Measurements from ENCODE around the gene EPHA6. TPM values are rescaled to one million over a fixed set of nuclear protein-coding genes. Genes with fewer than 3 reads are reported as not detected.

EPHA6 gene
- total and polyA plus RNA-seq, 2 donors (not counting 3 experiments of a cell fraction or from before 2014, with no cell fraction given), result not detected

- no peaks in the 10 kb centered on the region for H3K79me2 ChIP-seq (ENCODE audit: control insufficient read depth, insufficient read depth, low read length)
- H3K27ac ChIP-seq (ENCODE audit: insufficient read depth, low read depth, low read length), result no peak overlapping the region
- H3K9me3 ChIP-seq (replicated peaks; ENCODE audit: control insufficient read depth, insufficient read depth, low read length), result no peaks in the 10 kb centered on the region
- H3K36me3 ChIP-seq (ENCODE audit: control insufficient read depth in 2 of 2, extremely low read depth in 1 of 2, insufficient read depth in 2 of 2, low read length in 2 of 2), result no peaks in the 10 kb centered on the region
- FAIRE-seq (no peak), DNase-seq (ENCODE audit: low read depth, low spot score) (no peak)
- CTCF ChIA-PET, result no interaction called here
- no peaks in the 10 kb centered on the region for H3K27me3 ChIP-seq (ENCODE audit: control insufficient read depth in 2 of 2, insufficient read depth in 2 of 2, low read length in 2 of 2)
- no peak overlapping the region for H3K9ac ChIP-seq (replicated peaks; ENCODE audit: extremely low read depth, insufficient read depth, low read length)
- H2AFZ ChIP-seq (ENCODE audit: low read depth, low read length), result no peak overlapping the region
- no peaks in the 10 kb centered on the region for H3K9me1 ChIP-seq (replicated peaks; ENCODE audit: control insufficient read depth, extremely low read depth, insufficient read depth, low read length)
- intact Hi-C loops (cut with micrococcal nuclease), result no loop called here
- dilution Hi-C loops (cut with MboI; ENCODE audit: extremely low pct_ligation_motif_present, low sequenced_read_pairs), result no loop called here
- BruUV-seq (replicated peaks), result no TSS peak
- POLR2A ChIA-PET, result no interaction called here
- H3K4me1 ChIP-seq (ENCODE audit: control insufficient read depth, extremely low read depth, insufficient read depth, low read length), result no peaks in the 10 kb centered on the region
- no peak overlapping the region for H3K4me3 ChIP-seq (replicated peaks in 1 of 3; ENCODE audit: insufficient read depth in 1 of 3, low read depth in 1 of 3, low read length in 3 of 3)
- no peak for TF ChIP-seq MYC (IDR thresholded peaks at IDR 0.05; ENCODE audit: low read depth, low read length)
- no peak for TF ChIP-seq EZH2 (IDR thresholded peaks at IDR 0.05; ENCODE audit: borderline replicate concordance, low read depth, low read length, severe bottlenecking)
- TF ChIP-seq POLR2AphosphoS5 (IDR thresholded peaks at IDR 0.05; ENCODE audit: insufficient read depth, low read depth, low read length), result no peak
- no peak for TF ChIP-seq CTCF (IDR thresholded peaks at IDR 0.05; ENCODE audit: extremely low read depth in 1 of 2, insufficient read depth in 1 of 2, low read depth in 1 of 2, low read length in 2 of 2)
- no peak for TF ChIP-seq JUN (IDR thresholded peaks at IDR 0.05; ENCODE audit: borderline replicate concordance, insufficient read depth, insufficient read length, low read depth)
- H4K20me1 ChIP-seq (replicated peaks; ENCODE audit: control insufficient read depth, extremely low read depth, insufficient read depth, low read length), result no peaks in the 10 kb centered on the region
- H3K4me2 ChIP-seq (ENCODE audit: insufficient read depth, low read length), result no peak overlapping the region
These were observed 54.9 kb downstream of the EPHA6 start for GRCh38 chr3:96869316-96869715.

GRCh38 chr3:96877510-96877909, 63.1 kb downstream of the EPHA6 start:
- H3K4me3 ChIP-seq (replicated peaks in 1 of 3; ENCODE audit: insufficient read depth in 1 of 3, low read depth in 1 of 3, low read length in 3 of 3), result no peak overlapping the region
- H3K36me3 ChIP-seq (ENCODE audit: control insufficient read depth in 2 of 2, extremely low read depth in 1 of 2, insufficient read depth in 2 of 2, low read length in 2 of 2), result no peaks in the 10 kb centered on the region
- no peaks in the 10 kb centered on the region for H4K20me1 ChIP-seq (replicated peaks; ENCODE audit: control insufficient read depth, extremely low read depth, insufficient read depth, low read length)
- DNase-seq (ENCODE audit: low read depth, low spot score) (no peak), FAIRE-seq (no peak)
- no peak overlapping the region for H3K9ac ChIP-seq (replicated peaks; ENCODE audit: extremely low read depth, insufficient read depth, low read length)
- H3K9me3 ChIP-seq (replicated peaks; ENCODE audit: control insufficient read depth, insufficient read depth, low read length), result no peaks in the 10 kb centered on the region
- TF ChIP-seq POLR2A (IDR thresholded peaks at IDR 0.05; ENCODE audit: low read depth, low read length), result no peak
- TF ChIP-seq MYC (IDR thresholded peaks at IDR 0.05; ENCODE audit: low read depth, low read length), result no peak
- TF ChIP-seq FOS (IDR thresholded peaks at IDR 0.05; ENCODE audit: borderline replicate concordance, insufficient read depth, low read length), result no peak
- no peak for TF ChIP-seq GATA2 (IDR thresholded peaks at IDR 0.05; ENCODE audit: insufficient read depth, insufficient read length, low read depth, low read length)
- TF ChIP-seq EZH2 (IDR thresholded peaks at IDR 0.05; ENCODE audit: borderline replicate concordance, low read depth, low read length, severe bottlenecking), result no peak
- no peak for TF ChIP-seq POLR2AphosphoS5 (IDR thresholded peaks at IDR 0.05; ENCODE audit: insufficient read depth, low read depth, low read length)
- no peak for TF ChIP-seq JUN (IDR thresholded peaks at IDR 0.05; ENCODE audit: borderline replicate concordance, insufficient read depth, insufficient read length, low read depth)
- TF ChIP-seq CTCF (IDR thresholded peaks at IDR 0.05; ENCODE audit: extremely low read depth in 1 of 2, insufficient read depth in 1 of 2, low read depth in 1 of 2, low read length in 2 of 2), result no peak
- ChIA-PET POLR2A (no interaction called here), CTCF (no interaction called here)
- intact Hi-C loops (cut with micrococcal nuclease) (no loop called here), dilution Hi-C loops (cut with MboI; ENCODE audit: extremely low pct_ligation_motif_present, low sequenced_read_pairs) (no loop called here)
- no TSS peak for BruUV-seq (replicated peaks)
- no peaks in the 10 kb centered on the region for H3K79me2 ChIP-seq (ENCODE audit: control insufficient read depth, insufficient read depth, low read length)
- H3K9me1 ChIP-seq (replicated peaks; ENCODE audit: control insufficient read depth, extremely low read depth, insufficient read depth, low read length), result no peaks in the 10 kb centered on the region
- no peak overlapping the region for H2AFZ ChIP-seq (ENCODE audit: low read depth, low read length)
- H3K4me1 ChIP-seq (ENCODE audit: control insufficient read depth, extremely low read depth, insufficient read depth, low read length), result no peaks in the 10 kb centered on the region
- no peaks in the 10 kb centered on the region for H3K27me3 ChIP-seq (ENCODE audit: control insufficient read depth in 2 of 2, insufficient read depth in 2 of 2, low read length in 2 of 2)
- H3K27ac ChIP-seq (ENCODE audit: insufficient read depth, low read depth, low read length), result no peak overlapping the region
- H3K4me2 ChIP-seq (ENCODE audit: insufficient read depth, low read length), result no peak overlapping the region

Data from endothelial cell of umbilical vein (primary cell).